ENCODE data around the gene PRKCE. TPM values are rescaled to one million over a fixed set of nuclear protein-coding genes. Genes with fewer than 3 reads are reported as not detected.

The PRKCE gene
- total and polyA plus RNA-seq, 2 of the 8 experiments (the other 6 are each of a cell fraction or from before 2014, with no cell fraction given): 0.54 to 2.1 TPM

- TF ChIP-seq CHD7 (IDR thresholded peaks at IDR 0.05; ENCODE audit: insufficient replicate concordance, low read length): no peak
- TF ChIP-seq CTCF (IDR thresholded peaks at IDR 0.05; ENCODE audit: control extremely low read depth in 1 of 3, insufficient read depth in 1 of 3, low read depth in 1 of 3, low read length in 3 of 3): no peak
- TF ChIP-seq CHD2 (IDR thresholded peaks at IDR 0.05; ENCODE audit: low read length): no peak
- TF ChIP-seq PHF8 (conservative IDR thresholded peaks at IDR 0.05; ENCODE audit: low read depth, low read length): no peak
- TF ChIP-seq ASH2L (IDR thresholded peaks at IDR 0.05; ENCODE audit: low read length): no peak
- TF ChIP-seq GABPA (IDR thresholded peaks at IDR 0.05; ENCODE audit: borderline replicate concordance, insufficient read depth, low read length): no peak
- TF ChIP-seq BACH1 (IDR thresholded peaks at IDR 0.05; ENCODE audit: low read length): no peak
Measured at GRCh38 chr2:46179037-46179621, 527.7 kb downstream of the PRKCE start (continued).
